ENCODE measurements around the gene SMPD3. TPM values are rescaled to one million over a fixed set of nuclear protein-coding genes. Genes with fewer than 3 reads are reported as not detected.

SMPD3 gene
- total RNA-seq, 1 donor from 2014 or later = 0.38 TPM

- Histone ChIP-seq H3K36me3 (ENCODE audit: control insufficient read depth, insufficient read depth, low read length) (no peaks in the 10 kb centered on the region), H3K27me3 (ENCODE audit: control insufficient read depth, insufficient read depth, low read length) (peaks cover 20% of the 10 kb centered on the region), H3K4me3 (ENCODE audit: low read depth, low read length) (no peak overlapping the region)
- TF ChIP-seq CTCF (IDR thresholded peaks at IDR 0.05; ENCODE audit: insufficient read depth, low read length, poor library complexity, severe bottlenecking) = no peak
- DNase-seq (ENCODE audit: low read depth) = no peak
Observed at GRCh38 chr16:68450741-68451255, 2.5 kb upstream of the SMPD3 start.

- no peak for DNase-seq (ENCODE audit: low read depth)
- Histone ChIP-seq H3K4me3 (ENCODE audit: low read depth, low read length) (peak overlapping the region; percentile 16), H3K27me3 (ENCODE audit: control insufficient read depth, insufficient read depth, low read length) (peaks cover 27% of the 10 kb centered on the region), H3K36me3 (ENCODE audit: control insufficient read depth, insufficient read depth, low read length) (no peaks in the 10 kb centered on the region)
- no peak for TF ChIP-seq CTCF (IDR thresholded peaks at IDR 0.05; ENCODE audit: insufficient read depth, low read length, poor library complexity, severe bottlenecking)
Observed at GRCh38 chr16:68447653-68448359, 502 bp downstream of the SMPD3 start.

GRCh38 chr16:68446681-68447652 lies 1.3 kb downstream of the SMPD3 start:
- peaks cover 27% of the 10 kb centered on the region for H3K27me3 ChIP-seq (ENCODE audit: control insufficient read depth, insufficient read depth, low read length)

GRCh38 chr16:68445458-68445857 lies 2.9 kb downstream of the SMPD3 start:
- Histone ChIP-seq H3K27me3 (ENCODE audit: control insufficient read depth, insufficient read depth, low read length) (peaks cover 27% of the 10 kb centered on the region), H3K36me3 (ENCODE audit: control insufficient read depth, insufficient read depth, low read length) (no peaks in the 10 kb centered on the region), H3K4me3 (ENCODE audit: low read depth, low read length) (no peak overlapping the region)
- peak; percentile 39 for TF ChIP-seq CTCF (IDR thresholded peaks at IDR 0.05; ENCODE audit: insufficient read depth, low read length, poor library complexity, severe bottlenecking)
- DNase-seq (ENCODE audit: low read depth) = no peak

More at GRCh38 chr16:68446681-68447652, 1.3 kb downstream of the SMPD3 start:
- DNase-seq (ENCODE audit: low read depth) = no peak
- no peak for TF ChIP-seq CTCF (IDR thresholded peaks at IDR 0.05; ENCODE audit: insufficient read depth, low read length, poor library complexity, severe bottlenecking)
- no peak overlapping the region for H3K4me3 ChIP-seq (ENCODE audit: low read depth, low read length)
- H3K36me3 ChIP-seq (ENCODE audit: control insufficient read depth, insufficient read depth, low read length) = no peaks in the 10 kb centered on the region

GRCh38 chr16:68444056-68444657 lies 4.2 kb downstream of the SMPD3 start:
- no peak for DNase-seq (ENCODE audit: low read depth)
- no peak for TF ChIP-seq CTCF (IDR thresholded peaks at IDR 0.05; ENCODE audit: insufficient read depth, low read length, poor library complexity, severe bottlenecking)
- Histone ChIP-seq H3K36me3 (ENCODE audit: control insufficient read depth, insufficient read depth, low read length) (no peaks in the 10 kb centered on the region), H3K4me3 (ENCODE audit: low read depth, low read length) (no peak overlapping the region), H3K27me3 (ENCODE audit: control insufficient read depth, insufficient read depth, low read length) (peaks cover 27% of the 10 kb centered on the region)

Measured in kidney epithelial cell (primary cell).